Activated B cell treated with CpG ODN at 0.5 μM for 24 hours (primary cell): ENCODE results near the gene SNCAIP. TPM values are rescaled to one million over a fixed set of nuclear protein-coding genes. Genes with fewer than 3 reads are reported as not detected.

ENCODE experiments used
- ATAC-seq: fragments of 200-7000 bp; cut with Tn5 transposase; one replicate; pipeline ENCODE4 v1.10.0; 2021; ENCODE audit warnings: low read depth, mild to moderate bottlenecking, moderate library complexity
- CTCF ChIA-PET: fragments of 350-600 bp; sonication (Branson Sonifier 250); formaldehyde crosslinking; loops from one replicate; lab custom pipeline; 2021; ENCODE audit warnings: antibody characterized with exemption; lab: Charles Lee
- POLR2A ChIA-PET: fragments of 350-600 bp; sonication (Branson Sonifier 250); formaldehyde crosslinking; loops from one replicate; lab custom pipeline; 2021; ENCODE audit warnings: antibody characterized with exemption; lab: Charles Lee
- DNase-seq: peaks from one replicate; pipeline ENCODE4 v3.0.0; 2022
- H3K27ac Mint-ChIP-seq: one replicate; pipeline ENCODE4 v1.8.0; 2020; ENCODE audit warnings: mixed read lengths
- H3K27me3 Mint-ChIP-seq: one replicate; pipeline ENCODE4 v1.8.0; 2021; ENCODE audit warnings: mixed read lengths
- H3K36me3 Mint-ChIP-seq: one replicate; pipeline ENCODE4 v1.8.0; 2021; ENCODE audit warnings: low read depth, mixed read lengths
- H3K4me1 Mint-ChIP-seq: one replicate; pipeline ENCODE4 v1.8.0; 2021; ENCODE audit warnings: mixed read lengths
- H3K4me3 Mint-ChIP-seq: one replicate; pipeline ENCODE4 v1.8.0; 2020; ENCODE audit warnings: mild to moderate bottlenecking, mixed read lengths
- H3K9me3 Mint-ChIP-seq: one replicate; pipeline ENCODE4 v1.8.0; 2020; ENCODE audit warnings: mixed read lengths
- CTCF ChIP-seq: fragments of 200-600 bp; IDR thresholded peaks from one replicate; pipeline ENCODE4 v1.8.0; 2022; ENCODE audit warnings: antibody characterized with exemption, mild to moderate bottlenecking
- intact Hi-C: fragments of 100-400 bp; cut with micrococcal nuclease; formaldehyde crosslinking; loops from one replicate; pipeline ENCODE4 v1.15.1; 2024
- total RNA-seq: library from RNA; stranded (reverse); gene quantifications from 2 replicates; pipeline ENCODE4 v1.2.3, GENCODE V29; 2022

SNCAIP gene
- total RNA-seq, 1 donor from 2014 or later = not detected

- no peak for ATAC-seq
- intact Hi-C loops = no loop called here
Measured at GRCh38 chr5:122415801-122416120, 103.7 kb downstream of the SNCAIP start.

GRCh38 chr5:122419142-122419894 lies 107.3 kb downstream of the SNCAIP start:
- no peak overlapping the region for H3K4me3 Mint-ChIP-seq
- H3K4me1 Mint-ChIP-seq = no peaks in the 10 kb centered on the region
- ATAC-seq (no peak), DNase-seq (no peak)
- POLR2A ChIA-PET = no interaction called here
- H3K27me3 Mint-ChIP-seq = peaks cover 13% of the 10 kb centered on the region
- CTCF ChIA-PET = no interaction called here
- no peaks in the 10 kb centered on the region for H3K36me3 Mint-ChIP-seq
- no peak overlapping the region for H3K27ac Mint-ChIP-seq
- no peaks in the 10 kb centered on the region for H3K9me3 Mint-ChIP-seq
- TF ChIP-seq CTCF = no peak
- intact Hi-C loops = no loop called here

More at GRCh38 chr5:122415801-122416120, 103.7 kb downstream of the SNCAIP start:
- CTCF ChIA-PET = no interaction called here
- no peak overlapping the region for H3K27ac Mint-ChIP-seq
- POLR2A ChIA-PET = no interaction called here
- H3K9me3 Mint-ChIP-seq = no peaks in the 10 kb centered on the region
- H3K36me3 Mint-ChIP-seq = no peaks in the 10 kb centered on the region
- DNase-seq = no peak
- TF ChIP-seq CTCF = no peak
- H3K4me1 Mint-ChIP-seq = no peaks in the 10 kb centered on the region
- H3K4me3 Mint-ChIP-seq = no peak overlapping the region
- peaks cover 24% of the 10 kb centered on the region for H3K27me3 Mint-ChIP-seq

GRCh38 chr5:122420091-122420490 lies 108.1 kb downstream of the SNCAIP start:
- Mint-ChIP-seq H3K4me1 (no peaks in the 10 kb centered on the region), H3K27me3 (peaks cover 14% of the 10 kb centered on the region), H3K36me3 (no peaks in the 10 kb centered on the region), H3K27ac (no peak overlapping the region), H3K9me3 (no peaks in the 10 kb centered on the region), H3K4me3 (no peak overlapping the region)
- no peak for TF ChIP-seq CTCF
- ChIA-PET POLR2A (no interaction called here), CTCF (no interaction called here)
- no peak for ATAC-seq
- intact Hi-C loops = no loop called here
- no peak for DNase-seq

- TF ChIP-seq CTCF = no peak
- H3K27me3 Mint-ChIP-seq = peaks cover 14% of the 10 kb centered on the region
- H3K4me3 Mint-ChIP-seq = no peak overlapping the region
- H3K9me3 Mint-ChIP-seq = no peaks in the 10 kb centered on the region
- POLR2A ChIA-PET = no interaction called here
- DNase-seq (no peak), ATAC-seq (no peak)
- no peaks in the 10 kb centered on the region for H3K4me1 Mint-ChIP-seq
- CTCF ChIA-PET = no interaction called here
- no peaks in the 10 kb centered on the region for H3K36me3 Mint-ChIP-seq
- no peak overlapping the region for H3K27ac Mint-ChIP-seq
- intact Hi-C loops = no loop called here
Measured at GRCh38 chr5:122420537-122421236, 108.7 kb downstream of the SNCAIP start.

- H3K9me3 Mint-ChIP-seq = no peaks in the 10 kb centered on the region
- H3K4me3 Mint-ChIP-seq = no peak overlapping the region
- H3K36me3 Mint-ChIP-seq = no peaks in the 10 kb centered on the region
- no peaks in the 10 kb centered on the region for H3K4me1 Mint-ChIP-seq
- H3K27ac Mint-ChIP-seq = no peak overlapping the region
- POLR2A ChIA-PET = no interaction called here
- CTCF ChIA-PET = no interaction called here
- peaks cover 14% of the 10 kb centered on the region for H3K27me3 Mint-ChIP-seq
- intact Hi-C loops = no loop called here
- DNase-seq = no peak
- no peak for ATAC-seq
- no peak for TF ChIP-seq CTCF
Measured at GRCh38 chr5:122421374-122422079, 109.5 kb downstream of the SNCAIP start.
